Mammary epithelial cell (primary cell): Measurements from ENCODE around the gene ZMIZ1.

Source experiments
- EZH2 ChIP-seq: IDR thresholded peaks from 2 replicates; pipeline ENCODE4 v1.6.1; 2012; ENCODE audit warnings: low read length, inconsistent platforms, borderline replicate concordance
- TF ChIP-seq, protein P1 (sequence below), 2 donors: IDR thresholded peaks in 1 of 2; conservative IDR thresholded peaks in 1 of 2; 2 replicates each; pipeline ENCODE4 v1.5.1; 2011 to 2012; ENCODE audit warnings: inconsistent platforms in 2 of 2, low read length in 2 of 2, mild to moderate bottlenecking in 2 of 2, control low read depth in 1 of 2, low read depth in 1 of 2; ENCODE audit not compliant: insufficient read depth in 1 of 2; ENCODE audit errors: extremely low read depth in 1 of 2

DNA sequence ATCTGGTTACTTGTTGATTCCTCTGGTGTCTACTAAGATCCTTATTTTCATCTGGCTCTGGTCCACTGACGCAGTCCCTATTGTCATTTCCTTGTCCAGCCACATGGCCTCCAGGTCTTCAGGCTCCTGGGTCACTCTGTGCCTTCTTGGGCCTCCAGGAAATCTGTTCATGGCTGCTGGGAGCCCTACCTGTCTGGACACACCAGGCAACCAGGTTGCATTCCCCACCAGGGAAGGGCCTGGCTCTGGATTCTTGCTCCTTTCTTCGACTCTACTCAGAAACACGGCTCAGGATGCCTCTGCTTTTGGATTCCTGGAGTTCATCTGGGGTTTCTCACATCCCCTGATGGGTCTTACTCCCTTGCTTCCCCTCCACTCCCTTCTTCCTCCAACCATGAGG lies 270.5 kb downstream of the ZMIZ1 start:
- TF ChIP-seq, protein P1, sequence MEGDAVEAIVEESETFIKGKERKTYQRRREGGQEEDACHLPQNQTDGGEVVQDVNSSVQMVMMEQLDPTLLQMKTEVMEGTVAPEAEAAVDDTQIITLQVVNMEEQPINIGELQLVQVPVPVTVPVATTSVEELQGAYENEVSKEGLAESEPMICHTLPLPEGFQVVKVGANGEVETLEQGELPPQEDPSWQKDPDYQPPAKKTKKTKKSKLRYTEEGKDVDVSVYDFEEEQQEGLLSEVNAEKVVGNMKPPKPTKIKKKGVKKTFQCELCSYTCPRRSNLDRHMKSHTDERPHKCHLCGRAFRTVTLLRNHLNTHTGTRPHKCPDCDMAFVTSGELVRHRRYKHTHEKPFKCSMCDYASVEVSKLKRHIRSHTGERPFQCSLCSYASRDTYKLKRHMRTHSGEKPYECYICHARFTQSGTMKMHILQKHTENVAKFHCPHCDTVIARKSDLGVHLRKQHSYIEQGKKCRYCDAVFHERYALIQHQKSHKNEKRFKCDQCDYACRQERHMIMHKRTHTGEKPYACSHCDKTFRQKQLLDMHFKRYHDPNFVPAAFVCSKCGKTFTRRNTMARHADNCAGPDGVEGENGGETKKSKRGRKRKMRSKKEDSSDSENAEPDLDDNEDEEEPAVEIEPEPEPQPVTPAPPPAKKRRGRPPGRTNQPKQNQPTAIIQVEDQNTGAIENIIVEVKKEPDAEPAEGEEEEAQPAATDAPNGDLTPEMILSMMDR (conservative IDR thresholded peaks at IDR 0.05 in 1 of 2, IDR thresholded peaks at IDR 0.05 in 1 of 2; ENCODE audit: extremely low read depth in 1 of 2, insufficient read depth in 1 of 2, low read depth in 1 of 2, low read length in 2 of 2): no peak
- no peak for TF ChIP-seq EZH2
